Measurements from ENCODE around the gene ITIH3.

ITIH3 gene

DNA sequence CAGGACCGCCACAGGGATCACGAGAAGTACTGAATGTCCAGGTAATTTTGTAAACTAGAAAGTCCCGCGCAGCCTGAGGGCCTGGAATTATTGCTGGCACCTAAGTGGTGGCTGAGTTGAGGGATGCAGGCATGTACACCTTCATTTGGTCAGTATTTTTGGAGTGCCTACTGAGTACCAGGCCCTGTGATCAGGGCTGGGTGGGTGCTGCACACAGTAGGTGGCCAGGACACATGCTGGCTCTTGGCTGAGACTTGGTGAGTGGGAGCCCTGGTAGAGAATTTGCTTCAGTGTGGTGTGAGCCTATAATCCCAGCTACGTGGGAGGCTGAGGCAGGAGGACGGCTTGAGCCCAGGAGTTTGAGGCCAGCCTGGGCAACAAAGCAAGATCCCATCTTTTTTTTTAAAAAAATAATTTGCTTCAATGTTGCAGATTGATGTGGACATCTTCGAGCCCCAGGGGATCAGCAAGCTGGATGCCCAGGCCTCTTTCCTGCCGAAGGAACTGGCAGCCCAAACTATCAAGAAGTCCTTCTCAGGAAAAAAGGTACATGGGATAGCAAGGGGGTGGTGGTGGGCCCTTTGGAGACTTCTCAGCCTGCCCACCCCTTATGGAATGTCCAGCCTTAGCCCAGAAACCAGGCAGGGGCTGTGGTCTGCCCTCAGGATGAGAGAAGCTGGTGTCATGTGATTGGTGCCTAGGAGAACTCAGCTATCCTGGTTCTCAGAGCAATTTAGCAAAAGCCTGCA is 14.6 kb upstream of the ITIH3 start:
- DNase-seq, result no peak

DNA sequence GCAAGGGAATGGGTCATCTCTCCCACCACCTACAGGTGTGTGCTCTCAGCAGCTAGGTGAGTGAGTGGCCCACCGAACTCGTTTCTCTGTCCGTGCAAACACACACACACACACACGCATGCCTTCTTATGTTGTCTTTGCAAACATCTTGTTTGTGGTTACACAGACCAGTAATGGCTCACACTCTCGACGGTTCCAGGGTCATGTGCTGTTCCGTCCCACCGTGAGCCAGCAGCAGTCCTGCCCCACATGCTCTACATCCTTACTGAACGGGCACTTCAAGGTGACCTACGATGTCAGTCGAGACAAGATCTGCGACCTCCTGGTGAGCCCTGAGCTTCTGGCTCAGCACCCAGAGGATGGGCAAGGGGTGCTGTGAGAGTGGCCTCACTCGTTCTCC is 12.9 kb upstream of the ITIH3 start:
- no peak for DNase-seq

DNA sequence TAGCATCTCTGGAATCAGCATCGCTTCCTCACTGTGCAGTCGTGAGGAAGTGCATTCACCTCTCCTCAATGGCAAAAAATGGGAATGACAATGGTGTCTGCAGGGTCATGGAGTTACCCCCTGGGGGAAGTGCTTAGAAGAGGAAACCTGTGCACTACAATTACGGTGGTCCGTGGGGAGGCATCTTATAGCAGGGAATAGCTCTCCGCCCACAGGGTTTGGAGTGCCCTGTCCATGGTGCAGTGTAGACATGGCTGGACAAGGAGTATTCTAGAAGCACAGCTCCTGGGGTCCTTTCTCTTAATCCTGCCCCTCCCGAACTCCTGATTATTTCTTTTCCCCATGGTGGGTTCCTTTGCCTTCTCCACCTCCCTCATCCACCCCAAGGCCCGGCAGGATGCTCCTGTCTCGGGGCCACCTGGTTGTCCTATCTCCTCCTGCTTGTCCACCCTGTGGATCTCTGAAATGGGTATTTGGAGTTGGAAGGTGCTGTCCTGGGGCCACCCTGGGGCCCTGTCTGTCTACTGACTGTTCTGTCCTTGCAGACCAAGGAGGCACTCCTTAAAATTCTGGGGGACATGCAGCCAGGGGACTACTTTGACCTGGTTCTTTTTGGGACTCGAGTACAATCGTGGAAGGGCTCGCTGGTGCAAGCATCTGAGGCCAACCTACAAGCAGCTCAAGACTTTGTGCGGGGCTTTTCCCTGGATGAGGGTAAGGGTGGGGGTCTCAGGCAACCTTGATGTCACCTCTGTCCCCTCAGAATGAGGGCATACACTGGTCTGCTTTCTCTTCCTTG is 12.0 kb upstream of the ITIH3 start:
- no peak for DNase-seq

DNA sequence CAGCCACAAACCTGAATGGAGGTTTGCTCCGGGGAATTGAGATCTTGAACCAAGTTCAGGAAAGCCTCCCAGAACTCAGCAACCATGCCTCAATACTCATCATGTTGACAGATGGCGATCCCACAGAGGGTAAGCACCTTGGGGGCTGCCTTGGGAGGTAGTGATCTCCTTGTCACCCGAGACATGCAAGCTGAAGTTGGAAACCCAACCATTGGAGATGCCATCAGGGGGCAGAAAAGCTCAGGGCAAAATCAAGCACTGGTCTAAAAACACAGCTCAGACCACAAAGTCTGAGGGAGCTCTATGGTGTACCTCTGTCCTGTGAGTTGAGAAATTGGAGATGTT is 11.4 kb upstream of the ITIH3 start:
- DNase-seq, result no peak

DNA sequence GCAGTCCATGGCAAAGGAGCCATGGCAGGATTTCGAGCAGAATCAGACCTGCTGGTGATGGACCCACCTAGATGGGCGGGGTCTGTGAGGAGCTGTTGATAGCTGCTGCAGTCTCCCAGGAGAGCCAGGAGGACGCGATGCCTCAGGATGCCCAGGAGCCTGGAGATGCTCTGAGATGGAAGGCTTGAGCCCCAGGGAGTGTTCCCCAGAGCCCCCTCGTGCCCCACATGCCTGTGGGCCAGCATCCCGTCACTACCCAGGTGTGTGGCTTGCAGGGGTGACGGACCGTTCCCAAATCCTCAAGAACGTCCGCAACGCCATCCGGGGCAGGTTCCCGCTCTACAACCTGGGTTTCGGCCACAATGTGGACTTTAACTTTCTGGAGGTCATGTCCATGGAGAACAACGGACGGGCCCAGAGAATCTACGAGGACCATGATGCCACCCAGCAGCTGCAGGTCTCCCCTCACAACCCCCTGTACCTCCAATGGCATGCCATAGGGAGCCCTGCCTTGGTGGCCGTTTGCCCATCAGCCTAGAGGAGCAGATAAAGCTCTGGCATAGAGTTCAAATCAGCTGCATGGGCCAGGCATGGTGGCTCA is 10.5 kb upstream of the ITIH3 start:
- no peak for DNase-seq

DNA sequence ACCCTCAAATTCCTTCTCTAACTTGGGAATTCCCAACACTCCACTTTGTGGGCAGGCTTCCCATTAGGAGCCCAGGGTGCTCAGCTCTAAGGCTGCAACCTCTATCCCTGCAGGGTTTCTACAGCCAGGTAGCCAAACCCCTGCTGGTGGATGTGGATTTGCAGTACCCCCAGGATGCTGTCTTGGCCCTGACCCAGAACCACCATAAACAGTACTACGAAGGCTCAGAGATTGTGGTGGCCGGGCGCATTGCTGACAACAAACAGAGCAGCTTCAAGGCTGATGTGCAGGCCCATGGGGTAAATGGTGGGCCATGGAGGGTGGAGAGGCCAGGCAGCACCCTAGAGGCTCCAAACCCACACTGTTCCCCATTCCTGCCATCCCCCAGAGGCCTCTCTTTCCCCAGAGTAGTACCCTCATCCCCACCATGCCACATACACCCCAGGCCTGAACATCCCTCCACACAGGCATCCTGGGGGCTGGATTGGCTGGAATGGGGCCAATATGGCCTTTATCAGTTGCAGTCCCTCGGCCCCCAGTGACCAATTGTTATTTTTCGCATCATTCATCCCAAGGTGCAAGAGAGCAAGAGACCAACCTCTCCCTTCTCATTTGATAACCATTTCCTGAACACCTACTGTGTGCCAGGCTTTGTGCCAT is 9.5 kb upstream of the ITIH3 start:
- no peak for DNase-seq

DNA sequence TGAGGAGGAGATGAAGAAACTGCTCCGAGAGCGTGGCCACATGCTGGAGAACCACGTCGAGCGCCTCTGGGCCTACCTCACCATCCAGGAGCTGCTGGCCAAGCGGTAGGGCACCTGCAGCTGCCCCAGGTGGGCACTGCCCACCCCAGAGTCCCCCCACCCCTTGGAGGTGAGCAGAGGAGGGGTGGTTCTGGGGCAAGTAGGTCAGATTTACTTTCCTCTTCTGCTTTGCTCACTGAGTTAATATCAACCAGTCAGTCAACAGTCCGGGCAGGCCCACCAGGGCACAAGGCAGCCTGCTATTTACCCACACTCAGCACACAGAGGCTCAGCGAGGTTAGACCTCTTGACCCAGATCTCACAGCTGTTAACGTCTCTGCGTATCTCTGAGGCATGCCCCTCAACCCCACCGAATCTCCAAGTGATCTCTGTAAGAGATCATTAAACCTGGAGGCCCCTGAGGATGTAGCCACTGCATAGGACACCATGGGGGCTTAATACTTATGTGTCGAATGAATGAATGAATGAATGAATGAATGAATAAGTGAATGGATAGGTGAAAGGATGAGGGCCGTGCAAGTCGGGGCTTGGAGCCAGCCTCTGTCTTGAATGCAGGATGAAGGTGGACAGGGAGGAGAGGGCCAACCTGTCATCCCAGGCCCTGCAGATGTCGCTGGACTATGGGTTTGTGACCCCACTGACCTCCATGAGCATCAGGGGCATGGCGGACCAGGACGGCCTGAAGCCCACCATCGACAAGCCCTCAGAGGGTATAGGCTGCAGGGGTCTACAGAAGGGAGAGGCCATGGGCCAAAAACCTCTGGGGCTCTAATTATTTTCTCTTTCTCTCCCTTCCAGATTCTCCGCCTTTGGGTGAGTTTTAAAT is 8.0 kb upstream of the ITIH3 start:
- no peak for DNase-seq

DNA sequence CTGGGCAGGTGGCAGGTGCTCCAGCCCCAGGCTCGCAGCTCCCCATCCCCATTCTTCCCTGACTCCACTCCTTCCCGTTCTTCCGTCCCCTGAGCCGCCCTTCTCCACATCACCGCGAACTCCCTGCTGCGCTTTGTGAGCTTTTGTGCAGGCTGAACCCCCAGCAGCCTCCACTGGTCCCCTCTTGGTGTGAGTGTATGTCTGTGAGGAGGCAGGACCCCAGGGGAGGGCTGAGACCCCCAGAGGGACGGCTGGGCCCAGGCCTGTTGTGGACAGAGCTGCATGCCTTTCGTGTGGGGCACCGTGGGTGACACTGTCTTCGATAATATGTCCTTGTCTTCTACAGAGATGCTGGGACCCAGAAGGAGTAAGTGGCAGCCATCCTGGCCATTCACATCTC is 7.3 kb upstream of the ITIH3 start:
- DNase-seq, result no peak

DNA sequence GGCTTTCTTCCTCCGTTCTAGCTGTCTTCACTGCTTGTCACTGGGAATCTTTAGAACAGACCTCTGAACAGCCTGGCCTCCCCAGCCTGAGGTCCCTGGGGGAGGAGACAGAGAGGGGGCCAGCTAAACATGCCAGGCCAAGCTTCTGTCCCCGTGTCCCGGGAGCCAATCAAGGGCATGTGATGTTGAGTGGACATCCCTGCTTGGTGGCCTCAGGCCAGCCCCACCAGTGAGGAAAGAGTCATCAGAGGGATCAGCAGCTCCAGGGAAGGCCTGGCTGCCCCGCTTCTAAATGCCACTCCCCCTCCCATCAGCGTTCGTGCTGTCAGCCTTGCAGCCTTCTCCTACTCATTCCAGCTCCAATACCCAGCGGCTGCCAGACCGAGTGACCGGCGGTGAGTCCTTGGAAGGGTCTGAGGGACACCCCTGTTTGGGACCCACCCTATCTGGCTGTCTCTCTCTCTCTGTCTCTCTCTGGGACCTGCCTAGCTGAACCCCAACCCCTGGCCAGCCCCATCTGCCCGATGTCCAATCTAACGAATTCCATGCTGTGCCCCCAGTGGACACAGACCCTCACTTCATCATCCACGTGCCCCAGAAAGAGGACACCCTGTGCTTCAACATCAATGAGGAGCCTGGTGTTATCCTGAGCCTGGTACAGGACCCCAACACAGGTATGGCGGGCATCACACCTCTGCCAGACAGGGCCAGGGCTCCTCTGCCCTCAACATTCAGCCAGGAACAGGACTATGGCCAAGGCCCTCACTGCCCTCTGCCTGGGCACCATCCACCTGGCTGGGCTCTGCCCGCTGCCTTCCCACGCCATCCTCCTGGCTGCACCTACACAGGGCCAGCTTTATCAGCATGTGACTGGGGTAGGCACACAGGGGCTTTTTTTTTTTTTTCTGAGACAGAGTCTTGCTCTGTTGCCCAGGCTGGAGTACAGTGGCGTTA is 6.6 kb upstream of the ITIH3 start:
- no peak for DNase-seq

DNA sequence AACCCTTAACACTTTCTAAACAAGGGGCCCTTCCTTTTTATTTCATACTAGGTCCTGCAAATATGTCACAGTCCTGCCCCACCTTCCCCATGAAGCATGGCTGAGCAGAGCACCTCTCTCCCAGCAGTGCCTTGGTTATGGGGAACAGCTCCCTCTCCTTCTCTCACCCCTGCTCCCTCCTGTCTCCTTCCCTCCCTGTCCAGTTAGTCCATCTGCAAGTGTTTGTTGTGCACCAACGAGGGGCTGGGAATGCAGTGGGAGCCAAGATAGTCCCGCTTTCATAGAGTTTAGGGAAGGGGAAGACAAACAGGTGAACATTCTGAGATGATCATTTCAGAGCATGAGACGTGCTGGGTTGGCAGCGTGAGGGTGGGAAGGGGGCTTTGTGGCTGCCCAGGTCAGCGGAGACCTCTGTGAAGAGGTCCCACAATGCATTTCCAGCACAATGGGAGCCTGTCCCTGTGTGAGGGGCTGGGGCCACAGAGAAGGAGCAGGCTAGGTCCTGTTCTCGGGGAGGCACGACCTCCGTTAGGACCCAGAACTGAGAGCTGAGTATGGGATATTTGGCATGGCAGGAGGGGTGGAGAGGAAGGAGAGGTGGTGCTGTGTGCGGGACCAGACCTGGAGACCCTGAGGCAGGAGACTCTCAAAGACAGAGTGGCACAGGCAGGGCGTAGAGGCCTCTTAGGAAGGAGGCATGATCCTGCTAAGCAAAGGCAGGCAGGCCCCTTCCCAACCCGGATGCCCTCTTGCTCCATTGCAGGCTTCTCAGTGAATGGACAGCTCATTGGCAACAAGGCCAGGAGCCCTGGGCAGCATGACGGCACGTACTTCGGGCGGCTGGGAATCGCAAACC is 5.5 kb upstream of the ITIH3 start:
- DNase-seq, result no peak

DNA sequence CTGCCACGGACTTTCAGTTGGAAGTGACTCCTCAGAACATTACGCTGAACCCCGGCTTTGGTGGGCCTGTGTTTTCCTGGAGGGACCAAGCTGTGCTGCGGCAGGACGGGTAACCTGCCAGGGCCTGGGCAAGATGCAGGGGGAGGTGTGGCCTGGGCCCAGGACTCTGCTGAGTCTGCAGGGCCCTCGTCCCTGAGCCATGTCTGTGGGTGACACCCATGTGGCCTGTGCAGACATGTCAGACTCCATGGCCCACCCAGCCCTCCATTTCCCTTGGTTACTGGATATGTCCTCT is 4.9 kb upstream of the ITIH3 start:
- DNase-seq, result no peak

DNA sequence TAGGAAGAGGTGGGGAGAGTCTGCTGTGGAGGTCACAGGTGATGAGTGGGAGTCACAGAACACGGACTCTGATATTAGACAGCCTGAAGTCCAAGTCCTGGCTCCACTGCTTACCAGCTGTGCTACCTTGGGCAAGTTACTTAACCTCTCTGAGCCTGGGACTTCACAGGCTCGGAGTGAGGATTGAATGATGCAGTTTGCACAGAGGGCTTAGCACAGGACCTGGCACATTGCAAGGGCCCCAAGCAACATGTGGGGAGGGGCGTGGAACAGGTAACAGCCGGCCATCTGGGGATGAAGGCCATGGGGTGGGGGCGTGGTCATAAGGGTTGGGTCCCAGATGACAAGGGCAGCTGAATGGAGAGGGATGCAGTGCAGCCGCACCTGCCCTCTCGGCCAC is 4.3 kb upstream of the ITIH3 start:
- no peak for DNase-seq

DNA sequence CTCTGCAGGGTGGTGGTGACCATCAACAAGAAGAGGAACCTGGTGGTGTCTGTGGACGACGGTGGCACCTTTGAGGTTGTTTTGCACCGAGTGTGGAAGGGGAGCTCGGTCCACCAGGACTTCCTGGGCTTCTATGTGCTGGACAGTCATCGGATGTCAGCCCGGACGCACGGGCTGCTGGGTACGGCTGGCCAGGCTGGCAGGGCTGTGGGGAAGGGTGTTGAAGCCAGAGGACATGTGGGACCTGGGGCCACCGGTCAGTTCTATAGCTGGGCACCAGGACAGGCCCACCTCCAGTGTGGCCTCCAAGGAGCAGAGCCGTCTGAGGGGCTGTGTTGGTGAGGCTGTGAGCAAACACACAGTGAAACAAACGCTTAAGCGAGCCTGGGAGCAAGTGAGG is 3.9 kb upstream of the ITIH3 start:
- DNase-seq, result no peak

DNA sequence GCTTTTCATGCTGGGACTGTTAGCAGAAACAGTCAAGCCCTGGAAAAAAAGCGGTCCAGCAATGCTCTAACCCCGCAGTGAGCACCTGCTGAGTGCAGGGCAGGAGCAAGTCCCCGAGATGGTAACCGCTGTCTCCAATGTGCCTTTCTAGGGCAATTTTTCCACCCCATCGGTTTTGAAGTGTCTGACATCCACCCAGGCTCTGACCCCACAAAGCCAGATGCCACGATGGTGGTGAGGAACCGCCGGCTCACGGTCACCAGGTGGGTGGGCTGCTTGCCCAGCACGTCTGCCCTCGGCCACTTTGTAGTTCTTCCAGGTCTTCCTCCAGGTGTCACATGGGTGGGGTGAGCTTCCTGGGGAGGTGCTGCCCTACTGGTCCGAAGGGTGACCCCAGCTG is 3.2 kb upstream of the ITIH3 start:
- DNase-seq, result no peak

DNA sequence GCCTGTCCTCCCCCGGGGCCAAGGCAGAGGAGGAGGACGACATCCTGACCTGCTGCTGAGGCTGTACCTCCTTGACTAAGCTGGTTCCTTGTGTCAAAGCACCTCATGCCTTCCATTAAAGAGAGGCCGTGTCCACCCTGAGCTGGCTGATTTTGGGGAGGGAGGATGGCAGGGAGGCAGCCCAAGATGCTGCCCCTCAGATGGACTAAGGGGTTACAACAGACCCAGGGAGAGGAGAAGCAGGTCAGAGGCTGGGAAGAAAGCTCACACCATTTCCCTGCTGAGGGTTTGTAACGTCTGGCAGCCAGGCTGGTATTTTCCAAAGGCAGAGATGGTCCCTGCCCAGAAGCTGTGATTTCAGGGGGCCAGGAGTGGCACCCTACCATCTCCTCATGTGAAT is 2.7 kb upstream of the ITIH3 start:
- no peak for DNase-seq

DNA sequence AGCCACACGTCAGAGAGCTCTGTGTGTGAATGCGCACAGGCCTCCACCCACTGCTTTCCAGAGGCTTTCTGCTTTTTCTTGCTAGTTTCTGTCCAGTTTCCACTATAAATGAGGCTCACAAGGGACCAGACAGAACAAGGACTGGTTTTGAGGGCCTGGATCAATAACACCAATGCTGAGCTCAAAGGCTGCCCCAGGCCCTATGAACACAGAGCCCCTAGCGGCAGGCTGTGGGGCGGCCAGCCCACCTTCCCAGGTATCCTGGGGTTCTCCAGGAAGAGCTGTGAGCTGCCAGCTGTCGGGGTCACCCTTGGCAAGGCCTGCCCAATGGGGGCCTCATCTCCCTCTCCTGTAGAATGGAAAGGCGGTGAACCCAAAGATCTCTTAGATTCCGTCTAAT is 2.2 kb upstream of the ITIH3 start:
- no peak for DNase-seq

DNA sequence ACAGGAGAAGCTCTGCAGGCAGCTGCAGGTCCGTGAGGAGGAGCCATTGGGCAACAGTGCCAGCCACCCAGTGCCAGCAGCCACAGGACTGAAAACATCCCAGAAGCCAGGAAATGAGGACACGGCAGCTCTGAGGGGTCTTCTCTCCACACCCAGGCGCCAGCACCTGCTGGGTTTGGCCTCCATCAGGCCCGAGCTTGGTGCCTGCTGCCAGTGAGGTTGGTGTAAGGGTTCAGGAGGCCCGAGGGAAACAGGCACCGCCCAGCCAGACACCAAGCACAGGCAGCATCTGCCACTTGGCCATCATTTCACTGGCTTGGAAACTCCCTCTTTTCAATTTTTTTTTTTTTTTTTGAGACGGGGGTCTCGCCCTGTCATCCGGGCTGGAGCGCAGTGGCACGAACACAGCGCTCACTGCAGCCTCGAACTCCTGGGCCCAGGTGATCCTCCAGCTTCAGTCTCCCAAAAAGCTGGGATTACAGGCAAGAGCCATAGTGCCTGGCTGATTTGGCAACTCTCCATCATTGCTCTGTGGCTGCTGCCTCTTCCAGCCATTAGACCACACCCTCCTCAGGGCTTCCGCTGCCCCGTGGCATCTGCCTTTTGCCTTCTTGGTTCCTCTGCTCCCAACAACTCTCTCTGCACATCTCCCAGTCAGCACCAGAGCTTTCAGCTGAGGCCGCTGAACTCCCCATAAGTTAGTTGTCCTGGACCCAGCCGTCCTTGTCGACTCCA is 1.5 kb upstream of the ITIH3 start:
- DNase-seq, result no peak

DNA sequence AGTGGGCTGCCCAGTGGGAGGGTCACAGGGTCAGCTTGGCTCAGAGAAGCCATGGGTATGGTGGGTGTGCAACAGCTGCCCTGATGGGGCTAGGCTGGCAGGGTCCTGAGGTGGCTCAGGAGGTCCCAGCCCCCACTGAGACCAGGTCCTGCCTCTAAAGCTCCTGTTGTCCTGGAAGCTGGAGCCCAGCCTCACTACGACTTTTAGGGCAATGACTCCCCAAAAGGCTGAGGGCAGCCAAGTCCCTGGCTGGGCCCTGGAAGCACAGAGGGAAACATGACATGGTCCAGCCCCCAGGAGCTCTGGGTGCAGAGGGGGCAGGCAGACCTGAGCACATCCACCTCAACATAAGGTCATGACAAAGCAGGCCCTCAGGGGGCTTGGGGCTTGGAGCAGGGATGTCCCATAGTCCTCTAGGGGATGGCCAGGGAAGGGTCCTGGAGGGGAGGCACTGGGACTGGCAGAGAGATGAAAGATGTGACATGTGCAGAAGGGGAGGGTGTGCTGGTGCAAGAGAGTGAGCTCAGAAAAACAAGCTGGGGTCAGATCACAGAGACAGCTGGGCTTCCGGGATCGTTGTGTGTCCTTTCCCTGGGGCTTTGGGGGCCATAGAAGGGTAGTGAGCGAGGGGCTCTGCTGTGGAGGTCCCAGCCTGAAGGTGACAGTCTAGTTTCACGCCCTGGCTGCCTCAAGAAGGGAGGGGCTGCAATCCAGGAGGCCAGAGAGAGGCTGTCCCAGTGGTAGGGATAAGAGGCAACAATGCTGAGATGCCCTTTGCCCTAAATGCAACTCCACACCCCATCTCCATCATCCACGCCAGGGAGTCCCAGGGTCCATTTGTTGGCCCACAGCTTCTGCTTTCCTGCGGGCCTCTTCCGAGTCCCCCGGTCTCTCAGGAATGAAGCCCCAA is 639 bp upstream of the ITIH3 start:
- DNase-seq, result no peak
